HEK293T (cell line): ENCODE results near the gene HIVEP2.

Experiments
- ARNT ChIP-seq: fragments of 450-650 bp; IDR thresholded peaks from 2 replicates; pipeline ENCODE4 v1.6.1; 2017; ENCODE audit warnings: mild to moderate bottlenecking
- BHLHE40 ChIP-seq: fragments of 450-650 bp; IDR thresholded peaks from 2 replicates; pipeline ENCODE4 v1.6.1; 2016; ENCODE audit warnings: mild to moderate bottlenecking, moderate library complexity, borderline replicate concordance
- SUZ12 ChIP-seq: fragments of 450-650 bp; IDR thresholded peaks from 2 replicates; pipeline ENCODE4 v1.6.1; 2016; ENCODE audit warnings: mild to moderate bottlenecking
- ZNF384 ChIP-seq: fragments of 450-650 bp; IDR thresholded peaks from 2 replicates; pipeline ENCODE4 v1.6.1; 2016

DNA sequence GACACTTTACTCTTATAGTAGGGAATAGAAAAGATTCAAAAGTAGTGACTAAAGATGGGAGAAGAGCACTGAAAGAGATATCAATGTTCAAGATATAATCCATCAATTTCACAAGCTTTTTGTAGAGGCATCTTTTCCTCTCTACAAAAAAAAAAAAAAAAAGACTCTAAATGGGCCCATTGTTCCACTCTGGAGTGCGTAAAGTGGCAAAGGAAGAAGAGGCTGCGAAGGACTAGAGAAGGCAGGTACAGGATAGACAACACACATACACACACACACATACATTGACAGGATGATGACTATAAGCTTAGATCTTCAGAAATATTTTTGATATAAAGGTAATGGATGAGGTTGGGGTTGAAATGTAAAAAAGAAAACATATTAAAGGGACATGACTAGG, 157.6 kb downstream of the HIVEP2 start:
- TF ChIP-seq BHLHE40, result no peak
- TF ChIP-seq ZNF384, result no peak
- TF ChIP-seq ARNT, result no peak
- no peak for TF ChIP-seq SUZ12
